Liver (tissue), 9 donors: ENCODE data around the gene AFTPH. TPM values are rescaled to one million over a fixed set of nuclear protein-coding genes. Genes with fewer than 3 reads are reported as not detected.

Experiments used
- DNase-seq: peaks from one replicate; pipeline ENCODE4 v3.0.0-alpha.2; 2017; ENCODE audit warnings: low spot score
- H3K27ac ChIP-seq, 2 donors: one replicate each; pipeline ENCODE4 v1.7.0; 2013; ENCODE audit warnings: inconsistent platforms in 2 of 2, low read length in 2 of 2, control low read depth in 1 of 2, low read depth in 1 of 2, mild to moderate bottlenecking in 1 of 2
- H3K27me3 ChIP-seq, 4 donors: one replicate each; pipeline versions ENCODE4 v1.6.1 to v1.7.0; 2013; ENCODE audit warnings: low read length in 3 of 4, inconsistent platforms in 1 of 4, mild to moderate bottlenecking in 1 of 4, moderate library complexity in 1 of 4; ENCODE audit not compliant: control insufficient read depth in 4 of 4, insufficient read depth in 4 of 4
- H3K36me3 ChIP-seq, 4 donors: one replicate each; pipeline versions ENCODE4 v1.6.1 to v1.7.0; 2013; ENCODE audit warnings: low read length in 3 of 4, mild to moderate bottlenecking in 3 of 4, low read depth in 1 of 4, moderate library complexity in 1 of 4; ENCODE audit not compliant: control insufficient read depth in 4 of 4, insufficient read depth in 3 of 4
- H3K4me1 ChIP-seq, 4 donors: one replicate each; pipeline versions ENCODE4 v1.6.1 to v1.7.0; 2013; ENCODE audit warnings: low read length in 3 of 4, mild to moderate bottlenecking in 3 of 4, moderate library complexity in 1 of 4; ENCODE audit not compliant: control insufficient read depth in 4 of 4, insufficient read depth in 4 of 4
- H3K4me3 ChIP-seq, 3 donors: one replicate each; pipeline versions ENCODE4 v1.6.1 to v1.7.0; 2013; ENCODE audit warnings: low read length in 3 of 3, control low read depth in 1 of 3, low read depth in 1 of 3, mild to moderate bottlenecking in 1 of 3
- H3K9ac ChIP-seq, 2 donors: one replicate each; pipeline ENCODE4 v1.7.0; 2013; ENCODE audit warnings: low read length in 2 of 2, mild to moderate bottlenecking in 2 of 2, moderate library complexity in 2 of 2, control low read depth in 1 of 2, low read depth in 1 of 2
- H3K9me3 ChIP-seq, 4 donors: one replicate each; pipeline versions ENCODE4 v1.6.1 to v1.7.0; 2013; ENCODE audit warnings: low read length in 3 of 4; ENCODE audit not compliant: control insufficient read depth in 4 of 4
- ATF3 ChIP-seq: IDR thresholded peaks from 2 replicates; pipeline ENCODE4 v1.6.1; 2016; ENCODE audit warnings: antibody characterized with exemption
- CTCF ChIP-seq: fragments of 150-350 bp; IDR thresholded peaks from 2 replicates; pipeline ENCODE4 v1.5.1; 2017; ENCODE audit warnings: improper control_type of control experiment, low read depth, low read length; ENCODE audit not compliant: missing input control
- EGR1 ChIP-seq, 2 donors: IDR thresholded peaks; 2 replicates each; pipeline ENCODE4 v1.6.1; 2016 to 2018; ENCODE audit warnings: antibody characterized with exemption in 2 of 2, low read depth in 2 of 2
- FOXA1 ChIP-seq: IDR thresholded peaks from 2 replicates; pipeline ENCODE4 v1.6.1; 2016; ENCODE audit warnings: antibody characterized with exemption
- FOXA2 ChIP-seq: IDR thresholded peaks from 2 replicates; pipeline ENCODE4 v1.6.1; 2016; ENCODE audit warnings: antibody characterized with exemption
- GABPA ChIP-seq, 2 donors: IDR thresholded peaks in 1 of 2; conservative IDR thresholded peaks in 1 of 2; 2 replicates each; pipeline ENCODE4 v1.6.1; 2016; ENCODE audit warnings: antibody characterized with exemption in 2 of 2, mild to moderate bottlenecking in 1 of 2, moderate library complexity in 1 of 2
- HNF4A ChIP-seq, 2 donors: conservative IDR thresholded peaks; 2 replicates each; pipeline ENCODE4 v1.6.1; 2016; ENCODE audit warnings: antibody characterized with exemption in 2 of 2, mild to moderate bottlenecking in 2 of 2
- HNF4G ChIP-seq: IDR thresholded peaks from 2 replicates; pipeline ENCODE4 v1.6.1; 2016; ENCODE audit warnings: antibody characterized with exemption
- JUND ChIP-seq, 2 donors: IDR thresholded peaks; 2 replicates each; pipeline ENCODE4 v1.6.1; 2016; ENCODE audit warnings: antibody characterized with exemption in 2 of 2
- MAX ChIP-seq: IDR thresholded peaks from 2 replicates; pipeline ENCODE4 v1.6.1; 2016; ENCODE audit warnings: antibody characterized with exemption
- NR2F2 ChIP-seq: IDR thresholded peaks from 2 replicates; pipeline ENCODE4 v1.6.1; 2016; ENCODE audit warnings: antibody characterized with exemption
- RAD21 ChIP-seq, 2 donors: IDR thresholded peaks; 2 replicates each; pipeline ENCODE4 v1.6.1; 2016; ENCODE audit warnings: antibody characterized with exemption in 2 of 2, mild to moderate bottlenecking in 2 of 2
- REST ChIP-seq: IDR thresholded peaks from 2 replicates; pipeline ENCODE4 v1.6.1; 2016; ENCODE audit warnings: antibody characterized with exemption, mild to moderate bottlenecking
- RXRA ChIP-seq, 2 donors: IDR thresholded peaks; 2 replicates each; pipeline ENCODE4 v1.6.1; 2017 to 2018; ENCODE audit warnings: antibody characterized with exemption in 2 of 2, mild to moderate bottlenecking in 1 of 2
- SP1 ChIP-seq: IDR thresholded peaks from 2 replicates; pipeline ENCODE4 v1.6.1; 2018; ENCODE audit warnings: antibody characterized with exemption, mild to moderate bottlenecking
- TAF1 ChIP-seq: conservative IDR thresholded peaks from 2 replicates; pipeline ENCODE4 v1.6.1; 2016; ENCODE audit warnings: antibody characterized with exemption, mild to moderate bottlenecking
- YY1 ChIP-seq: IDR thresholded peaks from 2 replicates; pipeline ENCODE4 v1.6.1; 2016; ENCODE audit warnings: antibody characterized with exemption, mild to moderate bottlenecking
- ZBTB33 ChIP-seq: IDR thresholded peaks from 2 replicates; pipeline ENCODE4 v1.6.1; 2016; ENCODE audit warnings: antibody characterized with exemption
- WGBS: extraction: QIAGEN DNeasy Blood & Tissue Kit; methylation state at CpG from one replicate; pipeline ENCODE4 v1.1.7; 2013; 5-methylcytosine and 5-hydroxymethylcytosine counted together
- polyA plus RNA-seq, 2 donors: library from polyadenylated mRNA; stranded (reverse) in 1 of 2; unstranded in 1 of 2; fragments of 200-250 nt in 1 of 2; fragments of >200 nt in 1 of 2; fragmentation: Nextera tagmentation in 1 of 2; extraction: Ambion mirVana in 1 of 2; gene quantifications; one replicate each; pipeline versions ENCODE4 v1.2.1 to v1.2.3, GENCODE V29; 2013 to 2015
- total RNA-seq, 2 donors: library from RNA; depleted of rRNA; stranded (reverse); fragments of >200 nt; gene quantifications; one replicate each; pipeline ENCODE4 v1.2.3, GENCODE V29; 2014
- donor health status: healthy.
- donor health status: healthy.
- donor health status: healthy.
- donor health status: healthy.
- donor health status: healthy.

The AFTPH gene
- total and polyA plus RNA-seq, 4 donors: 10.5 to 27.9 (median 20.6) TPM

- H3K4me1 ChIP-seq: peaks cover 0 to 7% (median 3%) of the 10 kb centered on the region in 4 donors
- TF ChIP-seq ZBTB33 (no peak), MAX (no peak), HNF4G (no peak), EGR1 (IDR thresholded peaks at IDR 0.05; ENCODE audit: low read depth in 2 of 2) (no peak), CTCF (no peak), RAD21 (IDR thresholded peaks at IDR 0.05) (no peak), RXRA (IDR thresholded peaks at IDR 0.05) (no peak), YY1 (no peak), SP1 (no peak), ATF3 (no peak), FOXA1 (no peak), GABPA (IDR thresholded peaks at IDR 0.05 in 1 of 2, conservative IDR thresholded peaks at IDR 0.05 in 1 of 2) (no peak), FOXA2 (no peak), NR2F2 (no peak), JUND (IDR thresholded peaks at IDR 0.05) (no peak), HNF4A (conservative IDR thresholded peaks at IDR 0.05) (no peak), REST (no peak), TAF1 (no peak)
- no peaks in the 10 kb centered on the region for H3K27me3 ChIP-seq
- H3K27ac ChIP-seq: no peak overlapping the region
- no peaks in the 10 kb centered on the region for H3K36me3 ChIP-seq
- no peaks in the 10 kb centered on the region for H3K9me3 ChIP-seq
- no peak overlapping the region for H3K4me3 ChIP-seq
- 88% methylated on average over 7 of the region's 7 CpGs for WGBS
- DNase-seq: no peak
- H3K9ac ChIP-seq: no peak overlapping the region
Observed at GRCh38 chr2:64613276-64613675, 89.1 kb downstream of the AFTPH start.
